HG03575 (cell line): ENCODE data around the gene VCAN.

ENCODE experiments used
- ATAC-seq: cut with Tn5 transposase; IDR thresholded peaks from one replicate; pipeline ENCODE4 v1.9.1; 2021; ENCODE audit not compliant: unreplicated experiment, insufficient number of reproducible peaks, low FRiP score; ENCODE audit errors: extremely low read depth

Gene VCAN

DNA sequence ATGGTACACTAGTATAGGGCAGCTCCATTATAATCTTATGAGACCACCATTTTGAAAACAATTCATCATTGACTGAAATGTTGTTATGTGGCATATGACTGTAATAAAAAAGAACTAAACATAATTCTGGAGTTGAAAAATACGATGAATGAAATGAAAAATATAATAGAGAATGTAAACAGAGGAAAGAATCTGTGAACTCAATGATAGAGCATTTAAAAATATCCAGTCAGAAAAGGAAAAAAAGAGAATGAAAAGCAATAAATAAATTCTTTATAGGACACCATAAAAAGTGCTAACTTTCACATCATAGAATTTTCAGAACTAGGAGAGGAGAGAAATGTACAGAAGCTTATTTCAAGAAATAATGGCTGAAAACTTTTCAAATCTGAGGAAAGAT, 17.6 kb upstream of the VCAN start:
- no peak for ATAC-seq

DNA sequence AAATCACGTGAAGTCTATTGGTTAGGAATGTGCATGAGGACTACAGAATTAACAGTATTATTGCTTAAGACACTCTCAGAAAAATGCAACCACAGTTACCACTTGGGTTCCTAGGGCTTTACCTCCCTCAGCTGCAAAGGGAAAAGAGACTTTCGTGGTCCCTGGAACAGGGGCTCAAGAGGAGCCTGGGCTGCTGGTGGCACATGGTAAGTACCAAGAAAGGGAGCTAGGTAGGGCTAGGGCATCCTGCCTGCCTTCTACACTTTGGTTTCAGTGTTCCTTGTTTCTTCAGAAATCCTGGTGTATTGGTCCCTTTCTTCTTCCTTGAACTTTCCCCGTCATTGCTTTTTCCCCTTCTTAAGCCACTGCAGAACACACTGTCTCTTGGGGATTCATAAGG, 7.3 kb upstream of the VCAN start:
- ATAC-seq: no peak

DNA sequence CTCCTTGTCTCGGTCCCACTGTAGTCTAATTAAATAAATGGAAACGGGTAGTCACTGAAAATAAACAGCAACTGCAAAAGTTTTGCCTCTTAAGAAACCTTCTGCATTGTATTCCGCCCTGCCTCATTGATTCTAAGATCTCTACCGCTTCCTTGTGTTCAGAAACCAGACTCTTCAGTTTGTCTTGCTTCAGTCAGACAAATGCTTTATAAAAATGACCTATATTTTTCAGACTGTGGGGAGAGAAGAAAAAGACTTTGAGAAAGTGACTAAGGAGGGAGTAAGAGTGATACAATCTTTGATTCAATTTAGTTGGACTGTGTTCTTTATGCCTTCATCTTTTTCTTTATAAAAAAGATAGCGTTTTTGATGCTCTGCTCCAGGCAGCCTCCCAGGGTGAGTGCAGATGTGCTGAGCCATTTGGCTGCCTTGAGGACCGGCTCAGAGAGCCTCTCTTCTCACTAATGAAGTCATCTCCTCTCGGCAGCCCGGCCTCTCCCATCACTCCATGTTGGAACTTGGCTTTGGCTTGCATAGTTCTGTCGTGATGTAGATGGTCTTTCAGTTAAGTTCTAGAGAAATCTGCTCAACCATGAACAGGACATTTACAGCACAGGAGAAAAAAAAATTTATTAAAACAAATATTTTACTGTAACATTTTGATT, 4.0 kb upstream of the VCAN start:
- no peak for ATAC-seq

DNA sequence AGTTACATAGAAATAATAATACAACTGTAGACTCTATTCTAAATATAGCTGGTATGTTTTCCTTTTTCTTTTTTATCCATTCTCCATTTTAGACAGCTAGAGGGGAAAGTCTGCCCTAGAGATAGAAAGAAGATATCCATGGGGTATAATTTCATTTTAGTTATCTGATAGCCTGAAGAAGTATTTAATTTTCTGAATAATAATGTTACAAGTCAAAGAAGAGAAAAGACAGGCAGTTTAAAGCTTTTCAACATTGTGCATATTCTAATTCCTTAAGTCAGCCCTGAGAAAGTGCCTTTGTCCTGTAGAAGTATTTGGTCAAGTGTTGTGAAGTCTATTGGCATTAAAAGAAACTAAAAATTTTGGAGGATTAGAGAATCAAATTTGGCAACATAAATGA, 2.5 kb upstream of the VCAN start:
- no peak for ATAC-seq

DNA sequence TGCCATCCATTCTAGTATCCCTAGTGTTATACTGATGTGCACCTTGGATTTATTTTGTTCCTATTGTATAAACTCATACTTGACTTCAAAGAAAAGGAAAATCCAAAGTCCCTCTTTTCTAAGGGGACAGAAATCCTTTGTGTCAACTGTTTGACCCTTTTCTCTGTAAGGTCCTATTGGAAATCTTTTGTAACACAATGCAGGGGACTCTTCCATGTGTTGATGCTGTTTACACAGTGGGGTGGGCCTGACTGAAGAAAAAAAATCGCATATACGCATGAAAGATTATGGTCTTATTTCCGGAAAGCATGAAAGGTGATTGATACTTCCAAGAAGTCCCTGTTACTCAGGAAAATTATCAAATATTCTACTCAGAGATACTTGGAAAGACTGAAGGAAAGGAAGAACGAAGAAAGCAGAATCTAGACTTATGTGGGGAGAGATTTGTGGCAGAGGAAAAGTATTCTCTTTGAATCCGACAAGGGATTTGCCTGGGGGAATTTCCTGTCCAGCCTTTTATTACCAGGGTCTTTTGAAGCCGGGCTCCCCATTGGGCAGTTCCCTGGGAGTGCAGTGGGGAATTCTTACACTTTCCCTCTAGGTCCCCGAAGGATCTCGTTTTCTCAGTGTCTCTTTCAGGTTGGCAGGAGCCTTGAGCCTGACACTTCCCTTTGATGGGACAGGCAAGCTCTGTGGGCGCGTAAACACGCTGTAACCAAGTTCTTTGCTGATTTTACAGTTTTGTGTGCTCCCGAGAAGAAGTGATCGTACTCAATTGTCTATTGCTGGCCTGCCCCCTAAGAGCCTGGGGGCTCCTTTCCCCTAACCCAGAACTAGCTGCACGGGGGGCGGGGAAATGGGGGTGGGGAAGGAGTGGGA, 779 bp upstream of the VCAN start:
- no peak for ATAC-seq

DNA sequence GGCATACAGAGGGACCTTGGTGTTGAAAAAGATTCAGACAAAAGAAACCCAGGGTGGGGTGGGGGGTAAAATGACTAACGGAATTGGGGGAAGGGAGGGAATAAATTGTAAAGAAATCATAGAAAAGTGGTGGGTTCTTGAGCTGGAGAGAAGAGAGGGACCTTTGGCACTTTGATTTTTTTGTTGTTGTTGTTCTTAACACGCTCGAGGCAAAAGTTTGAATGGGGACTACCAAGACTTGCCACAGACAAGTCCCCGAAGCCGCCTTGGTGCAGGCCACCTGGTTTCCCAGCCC, 616 bp downstream of the VCAN start:
- ATAC-seq: no peak

DNA sequence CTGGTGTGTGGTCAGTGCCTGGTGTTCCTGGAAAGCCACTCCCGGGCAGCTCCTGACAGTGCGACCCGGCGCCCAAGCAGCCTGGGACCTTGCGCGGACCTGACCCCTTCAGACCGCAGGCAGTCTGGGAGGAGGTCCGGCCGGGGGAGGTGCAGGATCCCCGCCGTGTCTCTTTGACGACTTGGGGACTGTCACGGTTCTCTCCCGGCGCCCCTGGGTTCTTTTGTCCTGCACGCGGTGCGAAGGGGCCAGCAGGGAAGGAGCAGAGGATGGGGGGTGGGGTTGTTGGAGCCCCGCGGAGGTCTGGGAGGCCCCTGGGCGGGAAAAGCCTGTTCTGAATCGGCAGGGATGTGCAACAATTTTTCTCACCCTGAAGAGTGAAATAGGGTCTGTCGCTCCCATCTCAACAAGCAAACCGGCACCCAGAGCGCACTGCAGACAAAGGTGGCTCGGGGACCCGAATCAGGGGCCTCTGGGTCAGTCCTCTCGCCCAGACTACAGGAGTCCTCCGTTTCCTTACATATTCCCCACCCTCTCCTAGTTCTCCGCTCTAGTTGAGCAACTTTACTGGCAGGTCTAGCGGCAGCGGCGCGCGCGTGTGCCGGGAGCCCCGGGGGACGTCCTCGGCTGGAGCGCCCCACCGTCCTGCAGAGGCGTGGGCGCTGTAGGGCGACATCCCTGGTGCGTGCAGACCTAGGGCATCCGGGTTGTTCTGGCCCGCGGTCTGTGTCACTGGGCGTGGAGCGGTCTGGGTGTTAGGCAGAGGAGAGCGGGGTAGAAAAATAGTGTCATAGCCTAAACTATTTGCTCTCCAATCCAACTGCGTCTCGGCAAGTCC, 1.2 kb downstream of the VCAN start:
- no peak for ATAC-seq

DNA sequence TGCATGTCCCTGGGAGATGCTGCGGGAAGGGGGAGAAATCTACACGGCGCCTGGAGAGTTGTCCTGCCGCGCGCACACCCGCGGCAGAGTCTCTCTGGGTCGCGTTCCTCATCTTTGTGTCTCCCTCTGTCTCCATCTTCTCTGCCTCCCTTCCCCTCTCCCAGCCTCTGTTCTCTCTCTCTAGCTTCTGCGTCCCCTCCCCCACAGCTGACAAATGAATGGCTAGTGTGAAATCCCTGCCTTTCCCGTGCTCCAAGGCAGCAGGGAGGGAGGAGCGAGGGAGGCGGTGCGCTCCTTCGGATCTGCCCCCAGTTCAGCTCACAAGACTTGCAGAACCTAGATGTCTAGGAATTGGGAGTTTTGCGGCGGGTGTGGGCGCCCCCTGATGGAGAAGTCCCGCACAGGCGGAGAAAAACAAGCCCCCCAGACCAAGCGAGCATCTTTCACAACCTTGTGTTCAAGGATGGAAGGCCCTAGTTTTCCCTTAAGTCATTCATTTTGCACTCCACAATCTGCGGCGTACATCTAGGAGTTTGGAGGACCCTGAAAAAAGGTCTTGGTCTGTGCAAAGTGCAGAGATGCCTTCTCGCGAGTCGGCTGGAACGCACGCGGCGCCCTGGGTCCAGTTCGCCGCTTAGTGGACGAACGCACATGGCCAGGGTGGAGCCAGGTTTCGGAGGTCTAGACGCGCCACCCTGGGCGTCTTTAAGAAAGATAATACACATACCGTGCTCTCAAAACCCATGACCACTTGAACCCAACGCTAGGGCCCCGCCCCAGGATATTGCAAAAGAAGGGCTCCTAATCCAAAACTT, 2.0 kb downstream of the VCAN start:
- ATAC-seq: peak; percentile 50

DNA sequence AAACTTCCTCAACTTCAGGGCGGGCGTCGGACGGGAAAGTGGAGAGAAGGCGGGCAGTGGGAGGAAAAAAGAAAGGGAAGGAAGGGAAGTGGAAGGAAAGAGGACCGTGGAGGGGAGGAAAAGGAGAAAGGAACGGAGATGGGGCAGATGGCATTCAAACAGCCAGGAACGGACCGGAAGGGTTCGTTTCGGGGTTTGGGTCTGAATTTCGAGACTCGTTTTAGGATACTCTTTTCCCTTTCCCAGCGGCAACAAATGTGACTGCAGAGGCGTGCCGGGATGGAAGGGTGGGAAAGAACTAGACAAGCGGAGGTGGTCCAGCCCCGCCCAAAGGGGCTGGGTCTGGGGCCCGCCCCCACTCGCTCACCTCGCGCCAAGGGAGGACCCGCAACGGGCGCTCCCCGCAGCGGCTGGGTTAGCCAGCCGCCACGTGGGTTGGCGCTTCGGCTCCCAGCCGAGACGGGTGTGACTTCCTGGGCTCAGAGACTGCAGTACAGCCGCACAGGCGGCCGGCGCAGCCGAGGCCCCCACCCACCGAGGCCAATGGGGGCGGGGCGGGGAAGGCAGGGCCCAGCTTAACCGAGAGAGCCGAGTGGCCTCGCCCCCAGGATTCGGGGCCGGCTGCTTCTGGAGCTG, 2.7 kb downstream of the VCAN start:
- ATAC-seq: no peak

DNA sequence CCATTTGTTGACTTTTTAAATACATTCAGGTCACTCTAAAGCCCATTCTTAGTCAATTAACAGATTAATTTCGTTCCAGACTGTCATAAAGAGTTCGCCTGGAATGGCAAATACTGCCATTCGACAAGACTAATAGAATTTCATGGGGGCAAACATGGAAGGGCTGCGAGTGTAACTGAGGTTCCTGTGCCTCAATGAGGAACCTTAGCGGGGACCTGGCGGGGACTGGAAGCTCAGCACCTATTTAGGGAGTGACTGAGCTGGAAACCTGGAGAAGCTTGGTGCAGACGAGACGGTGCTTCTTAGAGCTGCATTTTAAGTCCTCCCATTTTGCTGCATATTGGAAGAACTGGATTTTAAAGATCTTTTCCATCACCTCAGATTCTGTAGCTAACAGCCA, 3.4 kb downstream of the VCAN start:
- no peak for ATAC-seq

DNA sequence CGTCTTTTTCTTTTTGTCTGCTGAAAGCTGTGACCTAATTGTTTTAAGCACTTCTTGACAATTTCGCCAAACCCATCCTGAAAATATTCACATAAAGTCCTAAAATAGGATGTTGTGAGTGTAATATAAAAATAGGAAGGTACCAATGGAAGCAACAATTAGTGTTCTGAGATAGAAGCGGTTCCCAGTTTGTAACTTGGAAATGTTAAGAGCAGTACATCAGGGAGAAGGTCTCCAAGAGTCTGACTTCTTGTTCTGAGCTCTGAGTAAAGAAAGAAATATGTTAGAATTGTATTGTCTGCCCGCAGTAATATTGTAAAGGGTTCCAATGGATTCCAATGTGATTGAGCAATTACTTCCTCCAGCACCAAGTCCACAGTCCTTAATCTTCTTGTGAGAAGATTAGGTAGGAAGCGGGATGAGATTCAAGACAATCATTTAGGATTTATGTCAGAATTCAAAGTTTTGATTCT, 3.9 kb downstream of the VCAN start:
- ATAC-seq: no peak

DNA sequence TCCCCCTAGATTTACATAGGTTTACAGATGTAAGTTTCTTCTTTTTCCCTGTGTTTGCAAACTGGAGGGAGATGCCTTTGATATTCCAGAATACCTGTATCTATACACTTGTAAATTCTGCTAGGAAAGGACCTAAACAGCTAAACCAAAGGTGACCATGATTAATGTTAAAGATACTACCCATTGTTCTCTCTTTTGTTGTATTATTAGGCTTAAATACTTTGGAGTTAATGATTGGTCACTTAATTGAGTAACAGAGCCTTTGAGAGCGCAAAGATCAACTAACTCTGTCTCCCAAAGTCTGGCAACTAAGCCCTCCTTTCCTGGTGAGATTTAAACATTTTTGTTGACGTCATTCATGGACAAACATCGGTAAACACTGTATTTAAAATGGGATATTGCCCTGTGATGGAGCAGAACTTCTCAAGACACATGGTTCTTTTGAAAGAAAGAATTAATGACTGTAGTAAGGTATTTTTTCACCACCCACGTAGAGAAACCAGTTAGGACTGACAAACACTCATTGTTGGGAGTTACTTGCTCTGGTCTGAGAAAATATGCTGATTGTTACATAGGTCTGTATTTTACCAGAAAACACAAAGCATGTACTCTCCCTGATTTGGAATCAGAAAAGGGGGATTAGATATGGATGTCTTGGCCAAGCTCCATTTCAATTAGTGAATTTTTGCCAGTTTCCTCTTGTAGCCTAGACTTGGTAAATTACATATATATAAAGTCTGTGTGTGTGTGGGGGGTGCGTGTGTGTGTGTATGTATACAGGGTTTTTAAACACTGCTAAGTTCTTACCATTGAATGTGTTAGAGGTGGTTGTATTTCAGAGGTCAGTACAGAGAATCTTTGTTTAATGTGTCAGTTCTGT, 4.6 kb downstream of the VCAN start:
- no peak for ATAC-seq

DNA sequence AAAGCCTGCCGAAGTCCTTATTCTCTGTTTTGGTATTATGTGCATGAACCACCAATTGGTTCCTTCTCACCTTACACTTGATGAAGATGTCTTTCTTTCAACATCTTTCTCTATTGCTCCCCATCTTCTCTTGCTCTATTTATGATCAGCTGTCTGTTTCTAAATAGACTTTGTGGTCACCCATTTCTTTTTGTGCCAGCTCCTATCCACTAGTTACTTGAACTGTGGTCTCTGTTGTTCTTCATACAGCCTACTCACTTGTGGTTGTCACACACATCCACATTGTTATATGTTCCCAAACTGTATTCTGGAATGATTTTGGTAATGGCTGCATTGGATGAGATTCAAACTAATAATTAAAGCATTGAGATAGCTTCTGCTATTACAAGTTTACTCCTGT, 11.4 kb downstream of the VCAN start:
- no peak for ATAC-seq

DNA sequence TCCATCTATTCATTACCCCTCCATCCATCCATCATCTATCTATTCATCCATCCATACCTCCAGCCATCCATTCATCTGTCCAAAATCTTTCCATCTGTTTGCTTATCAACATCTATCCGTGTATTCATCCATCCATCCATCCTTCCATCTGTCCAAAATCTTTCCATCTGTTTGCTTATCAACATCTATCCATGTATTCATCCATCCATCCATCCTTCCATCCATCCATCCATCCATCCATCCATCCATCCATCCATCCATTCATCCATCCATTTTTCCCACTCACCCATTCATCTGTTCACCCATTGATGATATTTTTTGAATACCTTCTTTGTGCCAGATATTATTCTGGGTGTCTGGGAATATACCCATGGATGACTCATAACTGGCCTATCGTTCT, 12.8 kb downstream of the VCAN start:
- ATAC-seq: no peak

DNA sequence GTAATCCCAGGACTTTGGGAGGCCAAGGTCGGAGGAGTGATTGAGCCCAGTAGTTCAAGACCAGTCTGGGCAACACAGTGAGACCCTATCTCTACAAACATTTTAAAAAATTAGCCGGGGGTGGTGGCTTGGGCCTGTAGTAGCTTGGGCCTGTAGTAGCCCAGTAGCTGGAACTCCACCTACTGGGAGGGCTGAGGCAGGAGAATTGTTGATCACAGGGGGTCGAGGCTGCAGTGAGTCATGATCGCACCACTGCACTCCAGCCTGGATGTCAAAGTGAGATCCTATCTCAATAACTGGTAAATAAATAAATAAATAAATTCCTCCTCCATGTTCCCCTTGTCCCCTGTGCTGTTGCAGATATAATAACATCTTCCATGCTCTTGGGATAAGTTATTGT, 14.3 kb downstream of the VCAN start:
- ATAC-seq: no peak

DNA sequence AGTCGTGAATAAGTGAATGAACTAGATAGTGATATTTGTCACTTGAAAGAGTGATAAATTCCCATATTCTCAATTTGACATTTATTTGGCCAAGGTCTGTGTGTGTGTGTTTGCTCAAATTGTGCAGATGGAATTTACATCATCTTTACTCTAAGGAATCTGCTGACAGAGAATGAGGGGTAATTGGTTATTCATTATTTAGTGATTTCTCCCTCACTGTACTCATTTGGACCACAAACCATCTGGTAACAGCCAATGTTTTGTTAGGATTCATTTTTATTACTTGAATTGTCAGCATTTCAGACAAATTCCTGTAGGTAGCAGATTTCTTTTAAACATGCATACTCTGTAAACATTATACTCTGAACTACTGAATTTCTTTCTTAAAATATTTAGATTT, 15.6 kb downstream of the VCAN start:
- no peak for ATAC-seq

DNA sequence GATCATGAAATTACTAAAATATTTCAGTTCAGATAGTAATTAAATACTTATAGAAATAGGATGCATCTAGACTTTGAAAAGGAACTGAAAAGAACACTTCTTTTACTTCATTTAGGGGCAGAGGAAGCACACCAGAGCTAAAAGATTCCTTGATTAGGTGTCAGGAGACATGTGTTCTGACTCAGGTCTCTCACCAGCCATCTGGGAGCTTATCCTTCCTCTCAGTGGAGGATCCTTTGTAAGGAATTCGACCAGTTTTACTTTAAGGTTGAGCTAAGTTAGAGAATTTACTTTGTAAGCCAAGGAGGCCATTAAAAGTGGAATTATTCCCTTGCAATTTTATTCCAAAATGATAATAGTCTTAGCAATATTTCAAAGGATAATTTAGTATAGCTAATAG, 16.7 kb downstream of the VCAN start:
- ATAC-seq: no peak

DNA sequence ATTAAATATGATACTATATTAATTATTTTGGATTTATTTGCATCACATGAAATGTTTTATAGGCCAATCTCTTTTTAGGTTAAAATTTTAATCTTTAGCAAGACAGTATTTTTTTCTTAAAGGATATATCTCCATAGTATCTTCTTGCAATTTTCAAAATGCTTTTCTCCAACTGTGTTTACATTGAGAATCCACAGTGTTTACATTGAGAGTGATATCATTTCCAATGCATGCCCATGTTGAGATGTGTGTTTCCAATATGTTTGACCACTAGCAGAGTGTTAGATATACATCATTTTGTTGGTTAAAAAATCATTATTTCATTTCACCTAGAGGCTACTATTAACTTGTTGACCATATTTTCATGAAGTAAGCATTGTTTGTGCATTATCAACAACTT, 17.3 kb downstream of the VCAN start:
- no peak for ATAC-seq
